T-cell (primary cell): ENCODE data around the gene MAPT. TPM values are rescaled to one million over a fixed set of nuclear protein-coding genes. Genes with fewer than 3 reads are reported as not detected.
"Not testable (repeated sequence)": the region's sequence is repeated elsewhere in the genome, so short reads cannot be mapped to it uniquely, and the experiment has no call there.

Experiments used
- ATAC-seq, 4 experiments: fragments of 200-7000 bp in 3 of 4; fragments of 150-1000 bp in 1 of 4; cut with Tn5 transposase; replicated peaks in 1 of 4; 1 replicate in 3 of 4; 2 replicates in 1 of 4; pipeline ENCODE4 v1.10.0; 2021; ENCODE audit warnings: moderate library complexity in 3 of 4, mild to moderate bottlenecking in 2 of 4, moderate number of reproducible peaks in 1 of 4
- CTCF ChIA-PET, 2 donors: fragments of 300-600 bp; sonication (Branson Sonifier 250); formaldehyde crosslinking; loops; one replicate each; lab custom pipeline; 2022; ENCODE audit warnings: antibody characterized with exemption in 2 of 2; lab: Charles Lee
- POLR2A ChIA-PET, 2 donors: fragments of 300-600 bp; sonication (Branson Sonifier 250); formaldehyde crosslinking; loops; one replicate each; lab custom pipeline; 2022; ENCODE audit warnings: antibody characterized with exemption in 2 of 2; lab: Charles Lee
- DNase-seq, 35 experiments: peaks; one replicate each; pipeline versions ENCODE4 v3.0.0 to v3.0.0-alpha.2; 2013 to 2023
- H3K27ac ChIP-seq: one replicate; pipeline ENCODE4 v1.5.1; 2013; ENCODE audit warnings: low read length
- H3K27me3 ChIP-seq, 2 experiments: replicated peaks in 1 of 2; 1 replicate in 1 of 2; 2 replicates in 1 of 2; pipeline versions ENCODE4 v1.6.1 to v1.7.0; 2013; ENCODE audit warnings: low read length in 1 of 2, mixed read lengths in 1 of 2; ENCODE audit not compliant: control insufficient read depth in 2 of 2, insufficient read depth in 2 of 2; ENCODE audit errors: extremely low read depth in 1 of 2
- H3K36me3 ChIP-seq, 2 donors: 1 replicate in 1 of 2; 2 replicates in 1 of 2; pipeline versions ENCODE4 v1.6.1 to v1.7.0; 2013; ENCODE audit warnings: low read length in 1 of 2; ENCODE audit not compliant: control insufficient read depth in 2 of 2, insufficient read depth in 1 of 2; ENCODE audit errors: extremely low read depth in 1 of 2
- H3K4me1 ChIP-seq, 2 experiments: 1 replicate in 1 of 2; 2 replicates in 1 of 2; pipeline versions ENCODE4 v1.6.1 to v1.7.0; 2013; ENCODE audit warnings: low read length in 2 of 2, mixed read lengths in 1 of 2; ENCODE audit not compliant: insufficient read depth in 2 of 2, control insufficient read depth in 1 of 2; ENCODE audit errors: extremely low read depth in 1 of 2
- H3K4me3 ChIP-seq, 2 donors: 1 replicate in 1 of 2; 2 replicates in 1 of 2; pipeline versions ENCODE4 v1.5.1 to v1.7.0; 2013; ENCODE audit warnings: mild to moderate bottlenecking in 2 of 2, low read length in 1 of 2, moderate library complexity in 1 of 2; ENCODE audit not compliant: control insufficient read depth in 1 of 2; ENCODE audit errors: extremely low read depth in 1 of 2
- H3K9me3 ChIP-seq: 2 replicates; pipeline ENCODE4 v1.7.0; 2013
- H3K27ac Mint-ChIP-seq, 2 donors: one replicate each; pipeline ENCODE4 v1.8.0; 2020 to 2021; ENCODE audit warnings: mild to moderate bottlenecking in 2 of 2, mixed read lengths in 2 of 2
- H3K27me3 Mint-ChIP-seq, 2 donors: one replicate each; pipeline ENCODE4 v1.8.0; 2021 to 2022; ENCODE audit warnings: mixed read lengths in 2 of 2
- H3K36me3 Mint-ChIP-seq: one replicate; pipeline ENCODE4 v1.8.0; 2021; ENCODE audit warnings: mixed read lengths
- H3K4me1 Mint-ChIP-seq, 3 donors: one replicate each; pipeline ENCODE4 v1.8.0; 2020 to 2022; ENCODE audit warnings: mixed read lengths in 3 of 3, mild to moderate bottlenecking in 1 of 3
- H3K4me3 Mint-ChIP-seq, 3 donors: one replicate each; pipeline ENCODE4 v1.8.0; 2020 to 2022; ENCODE audit warnings: mild to moderate bottlenecking in 3 of 3, mixed read lengths in 3 of 3, moderate library complexity in 3 of 3
- H3K9me3 Mint-ChIP-seq, 3 donors: one replicate each; pipeline ENCODE4 v1.8.0; 2020 to 2022; ENCODE audit warnings: mixed read lengths in 3 of 3
- WGBS: methylation state at CpG from one replicate; pipeline ENCODE4 v1.1.5; 2013; ENCODE audit warnings: missing lambda C conversion rate; ENCODE audit not compliant: insufficient coverage; 5-methylcytosine and 5-hydroxymethylcytosine counted together
- total RNA-seq, 35 experiments: library from RNA in 6 of 35; stranded (reverse) in 6 of 35; fragments of 120-200 nt in 1 of 35; gene quantifications; one replicate each; pipeline versions ENCODE4 v1.2.1 to v1.2.4 and lab custom pipeline; 2013 to 2026

MAPT gene
- total RNA-seq, 5 donors from 2014 or later (not counting 1 experiment from before 2014, with no cell fraction given), result 0.86 to 1.8 (median 1.2) TPM

DNA sequence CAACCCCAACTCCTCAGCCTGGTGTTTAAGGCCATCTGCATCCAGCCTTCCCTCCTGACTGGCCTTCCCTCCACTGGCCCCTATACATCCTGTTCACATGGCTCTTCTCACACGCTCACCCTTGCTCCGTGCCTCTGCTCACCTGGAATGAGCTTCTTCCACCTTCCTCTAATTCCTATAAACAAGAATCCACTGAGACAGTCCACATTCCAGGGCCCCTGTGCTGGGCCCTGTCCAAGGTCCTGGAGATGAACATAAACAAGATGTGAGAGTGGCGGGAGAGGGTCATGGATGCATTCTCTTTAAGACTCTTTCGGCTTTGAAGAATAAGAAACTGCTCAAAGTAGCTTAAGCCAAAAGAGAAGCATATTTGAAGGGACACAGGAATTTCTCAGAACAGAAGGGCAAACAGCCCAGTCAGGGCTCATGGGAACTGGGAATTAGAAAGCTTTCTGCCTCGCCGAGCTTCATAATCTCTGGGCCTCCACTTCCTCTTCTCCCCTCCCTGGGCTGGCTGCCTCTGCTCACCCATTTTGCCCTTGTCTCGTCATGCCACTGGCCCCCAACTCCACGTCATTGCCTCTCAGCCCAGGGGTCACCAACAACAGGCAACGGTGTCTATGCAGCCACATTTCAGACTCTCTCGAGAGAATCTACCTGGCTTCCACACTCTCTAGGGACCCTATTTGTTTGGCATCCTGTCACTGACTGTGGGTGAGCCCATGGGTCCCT lies 36.2 kb upstream of the MAPT start:
- no peak for ATAC-seq
- CTCF ChIA-PET, result no interaction called here
- WGBS, result 52% methylated on average over 10 of the region's 10 CpGs

DNA sequence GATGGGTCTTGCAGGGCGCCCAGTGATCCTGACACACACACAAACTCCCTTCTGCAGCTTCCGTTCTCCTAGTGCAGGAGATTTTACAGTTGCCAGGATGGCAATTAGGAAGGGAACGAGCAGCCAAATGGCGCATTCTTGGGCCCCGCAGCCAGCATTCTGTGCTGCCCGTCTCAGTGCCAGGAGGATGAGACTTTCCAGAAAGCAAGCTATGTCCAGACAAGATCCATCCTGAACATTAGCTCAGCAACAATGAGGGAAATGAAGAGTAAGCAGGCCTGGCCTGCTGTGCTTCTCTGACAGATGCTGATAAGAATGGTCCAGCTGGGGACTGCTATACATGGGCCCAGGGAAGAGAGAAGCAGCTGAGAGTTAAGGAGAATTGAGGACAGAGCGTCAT lies 33.2 kb upstream of the MAPT start:
- Mint-ChIP-seq H3K9me3 (no peaks in the 10 kb centered on the region), H3K36me3 (no peaks in the 10 kb centered on the region), H3K4me1 (peaks cover 2 to 13% (median 13%) of the 10 kb centered on the region in 3 donors), H3K27ac (no peak overlapping the region), H3K27me3 (peaks cover 48 to 54% of the 10 kb centered on the region in 2 donors), H3K4me3 (no peak overlapping the region)
- Histone ChIP-seq H3K27me3 (peaks cover 0 to 46% of the 10 kb centered on the region in 2 experiments), H3K9me3 (no peaks in the 10 kb centered on the region), H3K4me1 (no peaks in the 10 kb centered on the region), H3K27ac (no peak overlapping the region), H3K4me3 (no peak overlapping the region), H3K36me3 (no peaks in the 10 kb centered on the region)
- ChIA-PET POLR2A (interaction anchor here in 1 of 2 donors (0.6 kb wide), 1 partner anchor 1320 kb away, joined by 3 read pairs; no protein-coding TSS in a partner anchor), CTCF (no interaction called here)
- DNase-seq (no peak), ATAC-seq (no peak)
- 85% methylated on average over 6 of the region's 7 CpGs for WGBS

More for the DNA sequence above, 36.2 kb upstream of the MAPT start:
- DNase-seq, result no peak
- Histone ChIP-seq H3K9me3 (no peaks in the 10 kb centered on the region), H3K4me3 (no peak overlapping the region), H3K27ac (no peak overlapping the region), H3K4me1 (peaks cover 0 to 3% of the 10 kb centered on the region in 2 experiments), H3K36me3 (no peaks in the 10 kb centered on the region), H3K27me3 (peaks cover 0 to 52% of the 10 kb centered on the region in 2 experiments)
- peaks cover 33 to 53% of the 10 kb centered on the region in 2 donors for H3K27me3 Mint-ChIP-seq
- H3K9me3 Mint-ChIP-seq, result no peaks in the 10 kb centered on the region
- no peak overlapping the region for H3K4me3 Mint-ChIP-seq
- H3K27ac Mint-ChIP-seq, result no peak overlapping the region
- POLR2A ChIA-PET, result no interaction called here
- no peaks in the 10 kb centered on the region for H3K36me3 Mint-ChIP-seq
- peaks cover 0 to 2% (median 2%) of the 10 kb centered on the region in 3 donors for H3K4me1 Mint-ChIP-seq

DNA sequence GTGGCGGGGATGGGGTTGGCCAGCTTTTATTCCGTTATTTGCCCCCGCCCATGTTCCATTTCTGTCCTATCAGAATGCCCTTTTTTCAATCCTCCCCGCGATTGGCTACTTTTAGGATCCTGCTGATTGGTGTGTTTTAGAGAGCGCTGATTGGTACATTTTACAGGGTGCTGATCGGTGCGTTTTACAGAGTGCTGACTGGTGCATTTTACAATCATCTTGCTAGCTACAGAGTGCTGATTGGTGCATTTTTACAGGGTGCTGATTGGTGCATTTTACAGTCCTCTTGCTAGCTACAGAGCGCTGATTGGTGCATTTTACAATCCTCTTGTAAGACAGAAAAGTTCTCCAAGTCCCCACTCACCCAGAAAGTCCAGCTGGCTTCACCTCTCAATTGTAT lies 32.2 kb upstream of the MAPT start:
- H3K4me1 ChIP-seq, H3K4me3 ChIP-seq, H3K9me3 Mint-ChIP-seq, CTCF ChIA-PET, ATAC-seq, H3K36me3 Mint-ChIP-seq, H3K27ac Mint-ChIP-seq, H3K36me3 ChIP-seq, H3K27ac ChIP-seq, H3K9me3 ChIP-seq, POLR2A ChIA-PET, DNase-seq, H3K4me3 Mint-ChIP-seq: not testable (repeated sequence)
- H3K27me3 ChIP-seq, result peaks cover 0 to 43% of the 10 kb centered on the region in 2 experiments
- Mint-ChIP-seq H3K27me3 (peaks cover 48 to 50% of the 10 kb centered on the region in 2 donors), H3K4me1 (peaks cover 2 to 13% (median 13%) of the 10 kb centered on the region in 3 donors)
- no CpG with 5 or more reads among the region's 9 CpGs for WGBS

DNA sequence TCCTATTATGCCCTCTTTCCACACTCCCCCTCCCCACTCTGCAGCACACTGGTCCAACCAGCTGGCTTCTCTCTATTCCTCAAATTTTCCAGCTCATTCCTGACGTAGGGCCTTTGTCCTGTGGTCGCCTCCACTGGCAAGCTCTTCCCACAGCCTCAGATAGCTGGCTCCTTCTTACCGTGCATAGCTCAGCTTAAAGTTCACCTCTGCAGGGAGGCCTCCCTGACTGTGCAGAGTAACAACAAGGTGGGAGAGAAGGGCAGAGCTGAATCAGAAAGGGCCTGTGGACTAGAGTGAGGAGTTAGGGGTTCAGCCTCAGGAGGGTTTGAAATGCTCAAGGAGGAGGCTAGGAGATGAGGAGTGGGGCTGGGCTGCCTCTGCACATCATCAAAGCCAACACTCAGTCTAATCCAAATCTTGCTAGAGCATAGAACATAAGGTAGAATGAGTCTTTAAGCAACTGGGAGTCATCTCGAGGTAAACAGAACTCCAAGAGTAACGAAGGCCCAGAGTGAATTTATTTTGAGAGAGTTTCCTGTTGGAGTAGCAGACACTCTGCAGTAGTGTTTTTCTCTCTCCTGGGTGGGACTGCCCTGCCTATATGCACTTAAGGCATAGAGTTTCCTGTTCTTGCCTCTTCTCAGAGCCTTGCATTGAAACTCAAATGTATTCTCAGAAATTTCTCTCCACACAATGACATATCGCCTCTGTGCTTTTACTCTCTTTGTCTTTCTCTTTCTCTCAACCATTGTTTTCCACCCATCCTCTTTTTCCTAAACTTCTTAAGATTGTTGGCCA lies 30.3 kb upstream of the MAPT start:
- 54% methylated on average over 3 of the region's 6 CpGs for WGBS
- no peaks in the 10 kb centered on the region for H3K36me3 Mint-ChIP-seq
- H3K27ac Mint-ChIP-seq, result peak overlapping the region in 1 of 2 donors; percentile 24
- no peak overlapping the region for H3K4me3 Mint-ChIP-seq
- ChIA-PET CTCF (no interaction called here), POLR2A (no interaction called here)
- H3K4me1 Mint-ChIP-seq, result peaks cover 2 to 13% (median 13%) of the 10 kb centered on the region in 3 donors
- H3K27me3 Mint-ChIP-seq, result peaks cover 33 to 40% of the 10 kb centered on the region in 2 donors
- Histone ChIP-seq H3K27me3 (peaks cover 0 to 33% of the 10 kb centered on the region in 2 experiments), H3K27ac (no peak overlapping the region), H3K4me3 (no peak overlapping the region), H3K4me1 (no peaks in the 10 kb centered on the region), H3K36me3 (no peaks in the 10 kb centered on the region), H3K9me3 (no peaks in the 10 kb centered on the region)
- ATAC-seq (peak in 1 of 4 experiments; percentile 77), DNase-seq (no peak)
- no peaks in the 10 kb centered on the region for H3K9me3 Mint-ChIP-seq

DNA sequence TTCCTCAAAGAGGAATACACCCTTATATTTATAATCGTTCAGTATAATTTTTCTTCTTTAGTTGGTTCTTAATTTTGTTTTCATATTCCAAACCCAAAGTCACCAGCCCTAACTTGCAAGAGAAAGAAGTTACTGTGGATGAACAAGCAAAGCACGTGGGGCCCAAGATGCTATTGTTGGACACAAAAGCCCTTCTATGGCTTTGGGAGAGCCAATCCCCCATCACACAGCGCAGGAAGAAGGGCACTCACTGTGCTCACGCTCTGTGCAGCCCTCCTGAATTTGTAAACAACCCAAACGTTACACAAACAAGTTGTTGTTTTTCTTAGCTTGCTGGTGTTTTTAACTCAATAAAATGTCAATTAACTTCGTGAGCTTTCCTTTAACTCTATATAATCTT lies 27.2 kb upstream of the MAPT start:
- no peaks in the 10 kb centered on the region for H3K9me3 ChIP-seq
- Mint-ChIP-seq H3K9me3 (no peaks in the 10 kb centered on the region), H3K27me3 (peaks cover 24 to 30% of the 10 kb centered on the region in 2 donors), H3K36me3 (no peaks in the 10 kb centered on the region), H3K4me1 (peaks cover 2 to 13% (median 13%) of the 10 kb centered on the region in 3 donors), H3K4me3 (no peak overlapping the region), H3K27ac (no peak overlapping the region)
- H3K4me1 ChIP-seq, result no peaks in the 10 kb centered on the region
- WGBS, result 80% methylated on average over 1 of the region's 6 CpGs
- DNase-seq, result no peak
- ATAC-seq, result no peak
- H3K27ac ChIP-seq, result no peak overlapping the region
- ChIA-PET POLR2A (no interaction called here), CTCF (no interaction called here)
- H3K36me3 ChIP-seq, result no peaks in the 10 kb centered on the region
- H3K4me3 ChIP-seq, result no peak overlapping the region
- peaks cover 0 to 18% of the 10 kb centered on the region in 2 experiments for H3K27me3 ChIP-seq

DNA sequence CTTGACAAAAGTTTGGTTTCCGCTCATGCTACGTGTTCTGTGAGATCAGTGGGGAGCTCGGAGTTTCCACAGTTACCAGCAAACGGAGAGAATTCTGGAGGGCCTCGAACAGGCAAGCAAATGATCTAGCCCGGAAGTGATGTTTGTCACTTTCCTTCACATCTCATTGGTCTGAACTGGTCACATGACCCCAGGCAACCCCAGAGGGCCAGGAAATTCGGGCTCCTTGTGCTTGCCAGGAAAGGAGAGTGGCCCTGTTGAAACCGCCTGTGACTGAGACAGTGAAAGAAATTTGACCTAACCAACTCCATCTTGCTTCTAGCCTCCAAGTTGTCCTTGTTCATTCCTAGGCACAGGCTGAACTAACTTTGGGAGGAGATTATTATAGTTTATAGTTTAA lies 26.7 kb upstream of the MAPT start:
- Histone ChIP-seq H3K4me1 (no peaks in the 10 kb centered on the region), H3K27me3 (peaks cover 0 to 18% of the 10 kb centered on the region in 2 experiments), H3K4me3 (no peak overlapping the region), H3K9me3 (no peaks in the 10 kb centered on the region), H3K27ac (no peak overlapping the region), H3K36me3 (no peaks in the 10 kb centered on the region)
- Mint-ChIP-seq H3K27me3 (peaks cover 24 to 26% of the 10 kb centered on the region in 2 donors), H3K36me3 (no peaks in the 10 kb centered on the region), H3K27ac (no peak overlapping the region), H3K9me3 (no peaks in the 10 kb centered on the region), H3K4me3 (no peak overlapping the region), H3K4me1 (peaks cover 2 to 13% (median 13%) of the 10 kb centered on the region in 3 donors)
- ATAC-seq, result no peak
- WGBS, result 69% methylated on average over 4 of the region's 8 CpGs
- ChIA-PET POLR2A (no interaction called here), CTCF (no interaction called here)
- no peak for DNase-seq
